Endothelial cell of umbilical vein (primary cell): Measurements from ENCODE around the gene FGF2. TPM values are rescaled to one million over a fixed set of nuclear protein-coding genes. Genes with fewer than 3 reads are reported as not detected.
"Not testable (repeated sequence)": the region's sequence is repeated elsewhere in the genome, so short reads cannot be mapped to it uniquely, and the experiment has no call there.

ENCODE experiments used
- BruUV-seq: library from RNA; stranded (reverse); fragments of 400-500 nt; replicated peaks from 2 replicates; lab custom pipeline; 2021; lab: Mats Ljungman, UMichigan
- CTCF ChIA-PET: fragments of 300-600, 350-600 bp; sonication (Branson Sonifier 250); formaldehyde crosslinking; loops from one replicate; lab custom pipeline; 2021; ENCODE audit warnings: antibody characterized with exemption, inconsistent platforms; lab: Charles Lee
- POLR2A ChIA-PET: fragments of 300-600, 350-600 bp; sonication (Branson Sonifier 250); formaldehyde crosslinking; loops from one replicate; lab custom pipeline; 2021; ENCODE audit warnings: antibody characterized with exemption, inconsistent platforms; lab: Charles Lee
- DNase-seq: peaks from one replicate; pipeline ENCODE4 v3.0.0-alpha.2; 2011; ENCODE audit warnings: low read depth, low spot score
- FAIRE-seq: peaks from 2 replicates; lab custom pipeline; 2011; peaks lifted over from hg19 to GRCh38; lab: Jason Lieb, UNC
- H2AFZ ChIP-seq: 2 replicates; pipeline ENCODE4 v1.6.0; 2012; ENCODE audit warnings: low read depth, low read length, control low read depth, inconsistent platforms
- H3K27ac ChIP-seq: 2 replicates; pipeline ENCODE4 v1.5.1; 2011; ENCODE audit warnings: low read depth, mild to moderate bottlenecking, control low read depth, low read length, moderate library complexity; ENCODE audit not compliant: insufficient read depth
- H3K27me3 ChIP-seq, 2 experiments: 2 replicates each; pipeline versions ENCODE4 v1.6.0 to v1.6.1; 2011; ENCODE audit warnings: low read length in 2 of 2, mixed read lengths in 1 of 2; ENCODE audit not compliant: control insufficient read depth in 2 of 2, insufficient read depth in 2 of 2
- H3K36me3 ChIP-seq, 2 experiments: 2 replicates in 1 of 2; 3 replicates in 1 of 2; pipeline ENCODE4 v1.5.1; 2011; ENCODE audit warnings: low read length in 2 of 2, mild to moderate bottlenecking in 1 of 2, moderate library complexity in 1 of 2; ENCODE audit not compliant: control insufficient read depth in 2 of 2, insufficient read depth in 2 of 2; ENCODE audit errors: extremely low read depth in 1 of 2
- H3K4me1 ChIP-seq: 3 replicates; pipeline ENCODE4 v1.5.1; 2011; ENCODE audit warnings: mild to moderate bottlenecking, low read length; ENCODE audit not compliant: control insufficient read depth, insufficient read depth; ENCODE audit errors: extremely low read depth
- H3K4me2 ChIP-seq: 2 replicates; pipeline ENCODE4 v1.6.1; 2011; ENCODE audit warnings: low read length, control low read depth, mixed read lengths; ENCODE audit not compliant: insufficient read depth
- H3K4me3 ChIP-seq, 3 experiments: fragments of 200-600 bp in 1 of 3; sonication (generic), shearing (Covaris generic) in 1 of 3; replicated peaks in 1 of 3; 2 replicates each; pipeline ENCODE4 v1.5.1; 2011 to 2016; ENCODE audit warnings: control low read depth in 3 of 3, low read length in 3 of 3, mild to moderate bottlenecking in 2 of 3, inconsistent platforms in 1 of 3, low read depth in 1 of 3, moderate library complexity in 1 of 3; ENCODE audit not compliant: insufficient read depth in 1 of 3
- H3K79me2 ChIP-seq: 2 replicates; pipeline ENCODE4 v1.6.0; 2012; ENCODE audit warnings: low read length, inconsistent platforms; ENCODE audit not compliant: control insufficient read depth, insufficient read depth
- H3K9ac ChIP-seq: replicated peaks from 2 replicates; pipeline ENCODE3; 2011; ENCODE audit warnings: low read length, control low read depth; ENCODE audit not compliant: insufficient read depth; ENCODE audit errors: extremely low read depth
- H3K9me1 ChIP-seq: replicated peaks from 3 replicates; pipeline ENCODE4 v1.6.0; 2011; ENCODE audit warnings: mild to moderate bottlenecking, low read length; ENCODE audit not compliant: control insufficient read depth, insufficient read depth; ENCODE audit errors: extremely low read depth
- H3K9me3 ChIP-seq: replicated peaks from 2 replicates; pipeline ENCODE4 v1.5.1; 2012; ENCODE audit warnings: low read length, inconsistent platforms; ENCODE audit not compliant: control insufficient read depth, insufficient read depth
- H4K20me1 ChIP-seq: replicated peaks from 2 replicates; pipeline ENCODE3; 2011; ENCODE audit warnings: mild to moderate bottlenecking, low read length; ENCODE audit not compliant: control insufficient read depth, insufficient read depth; ENCODE audit errors: extremely low read depth
- EZH2 ChIP-seq: IDR thresholded peaks from 2 replicates; pipeline ENCODE4 v1.6.1; 2012; ENCODE audit warnings: borderline replicate concordance, low read depth, mild to moderate bottlenecking, moderate library complexity, low read length, inconsistent platforms; ENCODE audit not compliant: severe bottlenecking
- FOS ChIP-seq: IDR thresholded peaks from 2 replicates; pipeline ENCODE4 v1.6.1; 2011; ENCODE audit warnings: mild to moderate bottlenecking, low read length, moderate library complexity, borderline replicate concordance; ENCODE audit not compliant: insufficient read depth
- GATA2 ChIP-seq: IDR thresholded peaks from 2 replicates; pipeline ENCODE4 v1.7.0; 2011; ENCODE audit warnings: low read depth, mild to moderate bottlenecking, moderate library complexity, mixed read lengths, low read length; ENCODE audit not compliant: insufficient read length, insufficient read depth
- JUN ChIP-seq: IDR thresholded peaks from 2 replicates; pipeline ENCODE4 v1.6.1; 2011; ENCODE audit warnings: borderline replicate concordance, low read depth; ENCODE audit not compliant: insufficient read length, insufficient read depth
- MYC ChIP-seq: IDR thresholded peaks from one replicate; pipeline ENCODE4 v1.6.1; 2011; ENCODE audit warnings: mild to moderate bottlenecking, low read depth, low read length
- POLR2A ChIP-seq: IDR thresholded peaks from 2 replicates; pipeline ENCODE4 v1.6.1; 2012; ENCODE audit warnings: low read depth, mild to moderate bottlenecking, control low read depth, low read length
- POLR2AphosphoS5 ChIP-seq: IDR thresholded peaks from 2 replicates; pipeline ENCODE4 v1.6.1; 2012; ENCODE audit warnings: low read depth, mild to moderate bottlenecking, control low read depth, low read length, moderate library complexity; ENCODE audit not compliant: insufficient read depth
- dilution Hi-C: fragments of 300-500 bp; cut with MboI; formaldehyde crosslinking; loops from one replicate; pipeline ENCODE4 v1.15.0; 2019; ENCODE audit warnings: low sequenced_read_pairs; ENCODE audit not compliant: extremely low pct_ligation_motif_present
- intact Hi-C: fragments of 100-400 bp; cut with micrococcal nuclease; formaldehyde crosslinking; loops from one replicate; pipeline ENCODE4 v1.10.0; 2022
- polyA plus RNA-seq, 4 experiments: library from polyadenylated mRNA; depleted of rRNA in 3 of 4; stranded (reverse) in 3 of 4; unstranded in 1 of 4; fragments of >200 nt; gene quantifications; 2 replicates each; pipeline versions ENCODE4 v1.2.1 to v1.2.3, GENCODE V29; 2011 to 2012; ENCODE audit warnings: missing spikeins in 1 of 4
- total RNA-seq: library from RNA; stranded (reverse); gene quantifications from 2 replicates; pipeline ENCODE4 v1.2.3, GENCODE V29; 2021
- TF ChIP-seq, protein P1 (sequence below): IDR thresholded peaks from 2 replicates; pipeline ENCODE4 v1.6.1; 2011; ENCODE audit not compliant: insufficient read depth, insufficient read length
- TF ChIP-seq, protein P2 (sequence below), 2 donors: IDR thresholded peaks; 1 replicate in 1 of 2; 2 replicates in 1 of 2; pipeline ENCODE4 v1.5.1; 2011; ENCODE audit warnings: low read length in 2 of 2, mild to moderate bottlenecking in 2 of 2, moderate library complexity in 2 of 2, control low read depth in 1 of 2, inconsistent platforms in 1 of 2, low read depth in 1 of 2; ENCODE audit not compliant: insufficient read depth in 1 of 2; ENCODE audit errors: extremely low read depth in 1 of 2

The FGF2 gene
- total and polyA plus RNA-seq, 2 donors (not counting 3 experiments of a cell fraction or from before 2014, with no cell fraction given) = 4.6 to 23.9 TPM

DNA sequence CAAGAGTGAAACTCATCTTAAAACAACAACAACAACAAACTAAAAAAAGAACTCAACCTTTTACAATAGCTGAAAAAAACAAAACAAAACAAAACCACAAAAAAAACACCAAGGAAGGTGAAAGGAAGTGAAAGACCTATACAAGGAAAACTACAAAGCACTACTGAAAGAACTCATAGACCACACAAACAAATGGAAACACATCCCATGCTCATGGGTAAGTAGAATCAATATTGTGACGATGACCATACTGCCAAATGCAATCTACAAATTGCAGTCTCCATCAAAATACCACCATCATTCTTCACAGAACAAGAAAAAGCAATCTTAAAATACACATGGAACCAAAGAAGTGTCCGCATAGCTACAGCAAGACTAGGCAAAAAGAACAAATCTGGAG lies 41.5 kb upstream of the FGF2 start:
- no peak overlapping the region for H3K9ac ChIP-seq
- TF ChIP-seq, protein P1, sequence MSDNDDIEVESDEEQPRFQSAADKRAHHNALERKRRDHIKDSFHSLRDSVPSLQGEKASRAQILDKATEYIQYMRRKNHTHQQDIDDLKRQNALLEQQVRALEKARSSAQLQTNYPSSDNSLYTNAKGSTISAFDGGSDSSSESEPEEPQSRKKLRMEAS = no peak
- TF ChIP-seq JUN (no peak), GATA2 (no peak), MYC (no peak), POLR2AphosphoS5 (no peak), POLR2A (no peak), EZH2 (no peak), FOS (no peak)
- TF ChIP-seq, protein P2, sequence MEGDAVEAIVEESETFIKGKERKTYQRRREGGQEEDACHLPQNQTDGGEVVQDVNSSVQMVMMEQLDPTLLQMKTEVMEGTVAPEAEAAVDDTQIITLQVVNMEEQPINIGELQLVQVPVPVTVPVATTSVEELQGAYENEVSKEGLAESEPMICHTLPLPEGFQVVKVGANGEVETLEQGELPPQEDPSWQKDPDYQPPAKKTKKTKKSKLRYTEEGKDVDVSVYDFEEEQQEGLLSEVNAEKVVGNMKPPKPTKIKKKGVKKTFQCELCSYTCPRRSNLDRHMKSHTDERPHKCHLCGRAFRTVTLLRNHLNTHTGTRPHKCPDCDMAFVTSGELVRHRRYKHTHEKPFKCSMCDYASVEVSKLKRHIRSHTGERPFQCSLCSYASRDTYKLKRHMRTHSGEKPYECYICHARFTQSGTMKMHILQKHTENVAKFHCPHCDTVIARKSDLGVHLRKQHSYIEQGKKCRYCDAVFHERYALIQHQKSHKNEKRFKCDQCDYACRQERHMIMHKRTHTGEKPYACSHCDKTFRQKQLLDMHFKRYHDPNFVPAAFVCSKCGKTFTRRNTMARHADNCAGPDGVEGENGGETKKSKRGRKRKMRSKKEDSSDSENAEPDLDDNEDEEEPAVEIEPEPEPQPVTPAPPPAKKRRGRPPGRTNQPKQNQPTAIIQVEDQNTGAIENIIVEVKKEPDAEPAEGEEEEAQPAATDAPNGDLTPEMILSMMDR (IDR thresholded peaks at IDR 0.05; ENCODE audit: extremely low read depth in 1 of 2, insufficient read depth in 1 of 2, low read depth in 1 of 2, low read length in 2 of 2) = no peak
- H3K4me1 ChIP-seq = peaks cover 20% of the 10 kb centered on the region
- no peak for FAIRE-seq
- intact Hi-C loops = no loop called here
- POLR2A ChIA-PET = no interaction called here
- no peak overlapping the region for H3K27ac ChIP-seq
- H3K4me2 ChIP-seq = no peak overlapping the region
- H3K4me3 ChIP-seq = no peak overlapping the region
- no peak for DNase-seq
- dilution Hi-C loops = no loop called here
- CTCF ChIA-PET = no interaction called here
- no TSS peak for BruUV-seq
- no peaks in the 10 kb centered on the region for H3K9me1 ChIP-seq
- no peaks in the 10 kb centered on the region for H4K20me1 ChIP-seq
- no peaks in the 10 kb centered on the region for H3K9me3 ChIP-seq
- H3K36me3 ChIP-seq = no peaks in the 10 kb centered on the region
- H3K27me3 ChIP-seq = no peaks in the 10 kb centered on the region
- H3K79me2 ChIP-seq = no peaks in the 10 kb centered on the region
- no peak overlapping the region for H2AFZ ChIP-seq

DNA sequence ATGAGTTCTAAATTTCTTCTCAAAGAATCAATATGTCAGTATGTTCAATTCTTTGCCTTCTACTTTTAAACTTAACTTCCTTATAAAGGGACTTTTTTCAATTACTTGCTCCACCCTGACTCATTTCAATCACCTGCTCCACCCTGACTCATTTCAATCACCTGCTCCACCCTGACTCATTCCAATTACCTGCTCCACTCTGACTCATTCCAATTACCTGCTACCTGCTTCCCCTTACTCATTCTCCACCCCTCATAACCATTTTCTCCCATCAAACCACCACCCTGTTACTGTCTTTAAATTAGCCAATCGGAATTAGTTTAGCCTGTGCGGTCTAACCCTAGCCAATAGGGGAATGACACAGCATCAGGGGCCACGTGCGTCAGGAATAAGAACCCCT lies 40.3 kb upstream of the FGF2 start:
- FAIRE-seq, intact Hi-C loops, dilution Hi-C loops, CTCF ChIA-PET, POLR2A ChIA-PET, H3K9me1 ChIP-seq, H4K20me1 ChIP-seq, H3K4me2 ChIP-seq, H3K27ac ChIP-seq, H3K9ac ChIP-seq, H3K79me2 ChIP-seq, H3K36me3 ChIP-seq, H3K9me3 ChIP-seq, H2AFZ ChIP-seq, H3K27me3 ChIP-seq, BruUV-seq, DNase-seq, H3K4me3 ChIP-seq: not testable (repeated sequence)
- H3K4me1 ChIP-seq = peaks cover 20% of the 10 kb centered on the region

DNA sequence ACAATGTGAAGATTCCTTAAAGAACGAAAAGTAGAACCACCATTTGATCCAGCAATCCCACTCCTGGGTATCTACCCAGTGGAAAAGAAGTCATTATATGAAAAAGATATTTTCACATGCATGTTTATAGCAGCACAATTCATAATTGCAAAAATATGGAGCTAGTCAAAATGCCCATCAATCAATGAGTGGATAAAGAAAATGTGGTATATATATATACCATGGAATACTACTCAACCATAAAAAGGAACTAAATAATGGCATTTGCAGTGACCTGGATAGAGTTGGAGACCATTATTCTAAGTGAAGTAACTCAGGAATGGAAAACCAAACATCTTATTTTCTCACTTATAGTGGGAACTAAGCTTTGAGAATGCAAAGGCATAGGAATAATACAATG lies 39.7 kb upstream of the FGF2 start:
- DNase-seq, POLR2A ChIA-PET, H3K79me2 ChIP-seq, H3K9me1 ChIP-seq, intact Hi-C loops, H3K9me3 ChIP-seq, H3K4me3 ChIP-seq, H4K20me1 ChIP-seq, H2AFZ ChIP-seq, H3K27me3 ChIP-seq, H3K36me3 ChIP-seq, H3K4me2 ChIP-seq, BruUV-seq, FAIRE-seq, dilution Hi-C loops, H3K27ac ChIP-seq, H3K9ac ChIP-seq: not testable (repeated sequence)
- CTCF ChIA-PET = interaction anchor here (0.8 kb wide), 1 partner anchor 11 kb away, joined by 3 read pairs; no protein-coding TSS in a partner anchor
- peaks cover 20% of the 10 kb centered on the region for H3K4me1 ChIP-seq
